HepG2 (cell line): Measurements from ENCODE around the gene ENGASE. TPM values are rescaled to one million over a fixed set of nuclear protein-coding genes. Genes with fewer than 3 reads are reported as not detected.
A peak's percentile ranks its signal among the peaks of the same experiment; 100 is the strongest.

Experiments
- ATAC-seq: fragments of 200-7000 bp; cut with Tn5 transposase; 3 replicates; pipeline ENCODE4 v1.9.1; 2020; ENCODE audit warnings: mild to moderate bottlenecking, moderate library complexity
- BruUV-seq: library from RNA; stranded (reverse); fragments of 400-500 nt; replicated peaks from 2 replicates; lab custom pipeline; 2021; lab: Mats Ljungman, UMichigan
- CTCF ChIA-PET: fragments of 300-600 bp; formaldehyde crosslinking; extraction: SDS; loops from one replicate; lab custom pipeline; 2021; ENCODE audit warnings: low total read pairs, inconsistent platforms, low intra/inter-chr PET ratio; lab: Yijun Ruan, JAX
- POLR2A ChIA-PET: fragments of 350-600 bp; sonication (Branson Sonifier 250); formaldehyde crosslinking; loops from one replicate; lab custom pipeline; 2020; ENCODE audit warnings: antibody characterized with exemption, inconsistent platforms; lab: Yijun Ruan, JAX
- DNase-seq: peaks from one replicate; pipeline ENCODE4 v3.0.0-alpha.2; 2015; ENCODE audit warnings: low spot score
- FAIRE-seq: peaks from 3 replicates; lab custom pipeline; 2011; peaks lifted over from hg19 to GRCh38; lab: Jason Lieb, UNC
- H2AFZ ChIP-seq: one replicate; pipeline ENCODE4 v1.6.1; 2011; ENCODE audit warnings: low read length, inconsistent platforms
- H3K27ac ChIP-seq: fragments of 300-600 bp; 3 replicates; pipeline ENCODE4 v1.8.0; 2011; ENCODE audit warnings: mixed run types, mild to moderate bottlenecking, mixed read lengths, low read length, inconsistent platforms; ENCODE audit not compliant: insufficient read depth; ENCODE audit errors: extremely low read length
- H3K27me3 ChIP-seq, 2 experiments: fragments of 200-600 bp in 1 of 2; 2 replicates in 1 of 2; 3 replicates in 1 of 2; pipeline versions ENCODE4 v1.6.0 to v1.8.0; 2011; ENCODE audit warnings: low read length in 2 of 2, mild to moderate bottlenecking in 2 of 2, moderate library complexity in 2 of 2, inconsistent platforms in 1 of 2; ENCODE audit not compliant: insufficient read depth in 2 of 2, control insufficient read depth in 1 of 2
- H3K36me3 ChIP-seq, 2 experiments: fragments of 200-600 bp in 1 of 2; replicated peaks in 1 of 2; 2 replicates in 1 of 2; 3 replicates in 1 of 2; pipeline versions ENCODE4 v1.5.1 to v1.8.0; 2011; ENCODE audit warnings: low read length in 2 of 2, inconsistent platforms in 1 of 2; ENCODE audit not compliant: insufficient read depth in 2 of 2, control insufficient read depth in 1 of 2
- H3K4me1 ChIP-seq: 2 replicates; pipeline ENCODE4 v1.5.1; 2012; ENCODE audit warnings: low read length, inconsistent platforms; ENCODE audit not compliant: insufficient read depth
- H3K4me2 ChIP-seq: 2 replicates; pipeline ENCODE4 v1.6.0; 2011; ENCODE audit warnings: low read depth, low read length, inconsistent platforms
- H3K4me3 ChIP-seq, 3 experiments: fragments of 200-600 bp in 1 of 3; sonication (generic), shearing (Covaris generic) in 1 of 3; replicated peaks in 1 of 3; 2 replicates each; pipeline ENCODE4 v1.5.1; 2011 to 2016; ENCODE audit warnings: low read length in 3 of 3, inconsistent platforms in 2 of 3, low read depth in 2 of 3, mild to moderate bottlenecking in 2 of 3, control low read depth in 1 of 3, mixed read lengths in 1 of 3; ENCODE audit not compliant: insufficient read depth in 1 of 3
- H3K79me2 ChIP-seq: one replicate; pipeline ENCODE4 v1.6.1; 2011; ENCODE audit warnings: low read length, inconsistent platforms; ENCODE audit not compliant: insufficient read depth
- H3K9ac ChIP-seq: 2 replicates; pipeline ENCODE4 v1.6.0; 2011; ENCODE audit warnings: mild to moderate bottlenecking, low read depth, low read length, inconsistent platforms; ENCODE audit not compliant: insufficient read depth
- H3K9me3 ChIP-seq: 2 replicates; pipeline ENCODE4 v1.5.1; 2012; ENCODE audit warnings: mild to moderate bottlenecking, low read length
- H4K20me1 ChIP-seq: 2 replicates; pipeline ENCODE4 v1.6.0; 2011; ENCODE audit warnings: inconsistent platforms, mild to moderate bottlenecking, low read length, moderate library complexity; ENCODE audit not compliant: insufficient read depth
- ATF7-NPFF ChIP-seq: sonication (generic); formaldehyde crosslinking; IDR thresholded peaks from 2 replicates; pipeline ENCODE4 v1.8.1; 2023; ENCODE audit warnings: mild to moderate bottlenecking, low read depth, missing genetic modification reagents, moderate library complexity
- ATM ChIP-seq: fragments of 450-650 bp; IDR thresholded peaks from 2 replicates; pipeline ENCODE4 v1.7.1; 2017; ENCODE audit warnings: mild to moderate bottlenecking, borderline replicate concordance
- EZH2 ChIP-seq: conservative IDR thresholded peaks from 2 replicates; pipeline ENCODE4 v1.6.1; 2012; ENCODE audit warnings: mild to moderate bottlenecking, low read depth, low read length, moderate library complexity
- MAX ChIP-seq: IDR thresholded peaks from 2 replicates; pipeline ENCODE4 v1.6.1; 2012; ENCODE audit warnings: inconsistent platforms
- NFRKB ChIP-seq: fragments of 450-650 bp; IDR thresholded peaks from 2 replicates; pipeline ENCODE4 v1.6.1; 2017
- PAWR ChIP-seq: sonication (generic); formaldehyde crosslinking; IDR thresholded peaks from 2 replicates; pipeline ENCODE4 v1.4.0; 2020; ENCODE audit warnings: missing genetic modification reagents, mild to moderate bottlenecking, borderline replicate concordance
- PAXIP1 ChIP-seq: sonication (generic); formaldehyde crosslinking; conservative IDR thresholded peaks from 2 replicates; pipeline ENCODE4 v1.4.0; 2020; ENCODE audit warnings: mild to moderate bottlenecking, missing genetic modification reagents, moderate library complexity
- SKI ChIP-seq: fragments of 450-650 bp; IDR thresholded peaks from one replicate; pipeline ENCODE4 v1.6.1; 2018; ENCODE audit warnings: mild to moderate bottlenecking; ENCODE audit not compliant: partially characterized antibody
- ZNF543 ChIP-seq: sonication (generic); formaldehyde crosslinking; IDR thresholded peaks from 2 replicates; pipeline ENCODE4 v1.4.0; 2020; ENCODE audit warnings: mild to moderate bottlenecking, missing genetic modification reagents
- WGBS: methylation state at CpG from one replicate; pipeline ENCODE4 v1.1.6; 2017; ENCODE audit warnings: low lambda C conversion rate; 5-methylcytosine and 5-hydroxymethylcytosine counted together
- in situ Hi-C: cut with HindIII; loops from 2 replicates; pipeline ENCODE4 v1.10.0; 2017; ENCODE audit warnings: low pct_unique_long_range_greater_than_20kb; ENCODE audit not compliant: extremely low pct_ligation_motif_present
- intact Hi-C: fragments of 100-400 bp; cut with micrococcal nuclease; formaldehyde crosslinking; loops from one replicate; pipeline ENCODE4 v1.10.0; 2022; ENCODE audit not compliant: unreplicated experiment
- polyA plus RNA-seq, 8 experiments: library from polyadenylated mRNA; depleted of rRNA in 3 of 8; stranded (reverse) in 7 of 8; unstranded in 1 of 8; fragments of >200 nt; fragmentation: Illumina TruSeq in 4 of 8; extraction: Trizol in 4 of 8; gene quantifications; 2 replicates each; pipeline versions ENCODE4 v1.2.1 to v1.2.3, GENCODE V29; 2011 to 2016; ENCODE audit warnings: low read depth in 4 of 8, missing spikeins in 1 of 8, mixed read lengths in 1 of 8; ENCODE audit not compliant: insufficient read depth in 1 of 8
- total RNA-seq, 5 experiments: library from RNA; depleted of rRNA; stranded (reverse); fragments of >200 nt; fragmentation: Illumina TruSeq; extraction: Trizol; gene quantifications; 2 replicates each; pipeline ENCODE4 v1.2.3, GENCODE V29; 2016; ENCODE audit warnings: low read depth in 1 of 5
- TF ChIP-seq, protein P1 (sequence below): sonication (generic); formaldehyde crosslinking; IDR thresholded peaks from 2 replicates; pipeline ENCODE4 v1.4.0; 2020; ENCODE audit warnings: missing genetic modification reagents

Gene ENGASE
- total and polyA plus RNA-seq, 2 of the 13 experiments (the other 11 are each of a cell fraction or from before 2014, with no cell fraction given), result 10.6 to 18.1 TPM

DNA sequence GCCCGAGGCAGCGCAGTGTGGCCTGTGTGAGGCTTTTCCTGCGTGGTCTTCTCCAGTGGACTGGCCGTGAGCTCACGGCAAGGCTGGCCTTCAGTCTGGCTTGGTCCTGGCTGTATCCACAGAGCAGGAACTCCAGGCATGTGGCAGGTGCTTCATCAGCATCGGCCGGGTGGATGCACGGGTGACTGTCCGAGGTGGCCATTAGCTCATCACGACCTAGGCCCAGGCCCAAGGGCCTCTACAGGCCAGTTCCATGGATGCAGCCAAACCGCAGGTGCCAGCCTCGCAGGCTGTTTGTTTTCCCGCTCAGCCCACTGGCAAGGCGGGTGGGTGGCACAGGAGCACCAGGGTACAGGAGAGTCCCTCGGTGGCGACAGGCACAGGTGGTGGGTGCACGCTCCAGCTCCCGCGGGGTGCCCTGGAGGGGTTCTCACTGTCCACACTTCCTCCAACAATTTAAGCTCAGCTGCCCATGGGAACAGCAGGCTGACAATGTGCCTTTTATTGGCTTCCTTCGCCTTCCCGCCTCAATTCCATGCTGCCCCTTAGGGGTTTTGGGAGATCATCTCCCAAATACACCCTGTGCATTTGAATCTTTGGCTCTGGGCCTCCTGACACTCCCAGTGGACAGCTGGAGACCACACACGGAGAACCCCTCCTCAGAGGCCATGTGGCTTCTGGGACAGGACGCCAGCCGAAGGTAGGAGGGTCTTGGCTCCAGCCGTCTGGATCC lies 33.0 kb downstream of the ENGASE start:
- CTCF ChIA-PET, result no interaction called here
- in situ Hi-C loops, result no loop called here

DNA sequence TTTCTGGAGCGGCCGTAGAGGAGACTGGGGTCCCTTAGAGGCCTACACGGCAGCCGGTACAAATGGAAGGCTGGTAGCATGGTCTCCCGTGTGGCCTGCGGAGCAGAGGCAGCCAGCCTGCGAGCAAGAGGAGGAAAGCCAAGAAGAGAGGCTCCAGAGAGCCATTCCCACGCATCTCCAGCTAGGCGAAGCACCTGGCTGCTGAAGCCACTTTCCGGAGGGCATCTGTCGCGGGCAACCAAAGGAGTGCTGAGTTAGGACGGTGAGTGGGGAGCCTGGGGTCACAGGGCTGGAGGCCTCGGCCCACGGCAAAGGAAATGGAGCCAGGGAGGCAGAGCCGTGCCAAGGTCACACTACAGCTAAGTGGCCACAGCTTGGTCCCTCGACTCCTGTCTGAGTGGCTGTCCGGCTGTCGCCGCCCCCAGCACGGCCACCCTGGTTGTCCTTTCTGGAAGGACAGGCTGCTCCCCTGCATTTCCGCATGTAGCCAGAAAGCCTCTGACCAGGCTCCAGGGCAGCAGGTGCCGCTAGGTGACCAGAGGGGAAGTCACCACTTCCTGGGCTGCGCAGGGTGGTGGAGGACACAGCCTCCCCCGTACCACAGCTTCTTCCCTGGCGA lies 33.7 kb downstream of the ENGASE start:
- no peak for ATAC-seq
- Histone ChIP-seq H3K9me3 (no peaks in the 10 kb centered on the region), H3K36me3 (no peaks in the 10 kb centered on the region), H2AFZ (no peak overlapping the region), H3K4me1 (no peaks in the 10 kb centered on the region), H3K27ac (no peak overlapping the region), H3K27me3 (peaks cover 54 to 99% of the 10 kb centered on the region in 2 experiments), H3K79me2 (no peaks in the 10 kb centered on the region), H3K4me3 (no peak overlapping the region), H4K20me1 (no peaks in the 10 kb centered on the region; the same call in 1 of the 2 replicates), H3K4me2 (no peak overlapping the region), H3K9ac (no peak overlapping the region)
- no TSS peak for BruUV-seq
- POLR2A ChIA-PET, result no interaction called here
- intact Hi-C loops (no loop called here), in situ Hi-C loops (no loop called here)
- DNase-seq, result no peak
- CTCF ChIA-PET, result no interaction called here
- no peak for TF ChIP-seq ATF7-NPFF (CRISPR knock-in tag)
- TF ChIP-seq, protein P1, sequence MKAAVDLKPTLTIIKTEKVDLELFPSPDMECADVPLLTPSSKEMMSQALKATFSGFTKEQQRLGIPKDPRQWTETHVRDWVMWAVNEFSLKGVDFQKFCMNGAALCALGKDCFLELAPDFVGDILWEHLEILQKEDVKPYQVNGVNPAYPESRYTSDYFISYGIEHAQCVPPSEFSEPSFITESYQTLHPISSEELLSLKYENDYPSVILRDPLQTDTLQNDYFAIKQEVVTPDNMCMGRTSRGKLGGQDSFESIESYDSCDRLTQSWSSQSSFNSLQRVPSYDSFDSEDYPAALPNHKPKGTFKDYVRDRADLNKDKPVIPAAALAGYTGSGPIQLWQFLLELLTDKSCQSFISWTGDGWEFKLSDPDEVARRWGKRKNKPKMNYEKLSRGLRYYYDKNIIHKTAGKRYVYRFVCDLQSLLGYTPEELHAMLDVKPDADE, result no peak
- TF ChIP-seq NFRKB, result no peak
- TF ChIP-seq ZNF543 (CRISPR knock-in tag), result no peak
- TF ChIP-seq ATM, result no peak
- TF ChIP-seq SKI, result no peak
- no peak for TF ChIP-seq PAWR (CRISPR knock-in tag)
- TF ChIP-seq PAXIP1 (CRISPR knock-in tag), result no peak
- 46% methylated on average over 24 of the region's 26 CpGs for WGBS
- FAIRE-seq, result no peak

More for the DNA sequence above, 33.0 kb downstream of the ENGASE start:
- no peak overlapping the region for H3K4me3 ChIP-seq
- no peaks in the 10 kb centered on the region for H3K36me3 ChIP-seq
- DNase-seq (no peak), ATAC-seq (no peak), FAIRE-seq (no peak)
- no peaks in the 10 kb centered on the region for H3K9me3 ChIP-seq
- no peak overlapping the region for H3K4me2 ChIP-seq
- no TSS peak for BruUV-seq
- no peaks in the 10 kb centered on the region; the same call in 1 of the 2 replicates for H4K20me1 ChIP-seq
- no peak overlapping the region for H3K9ac ChIP-seq
- intact Hi-C loops, result no loop called here
- no peaks in the 10 kb centered on the region for H3K79me2 ChIP-seq
- no peaks in the 10 kb centered on the region for H3K4me1 ChIP-seq
- POLR2A ChIA-PET, result no interaction called here
- H2AFZ ChIP-seq, result no peak overlapping the region
- TF ChIP-seq MAX, result no peak
- TF ChIP-seq EZH2, result peak; percentile 70; the same call in 1 of the 2 replicates
- H3K27me3 ChIP-seq, result peaks cover 54 to 99% of the 10 kb centered on the region in 2 experiments
- H3K27ac ChIP-seq, result no peak overlapping the region
- WGBS, result 36% methylated on average over 8 of the region's 25 CpGs
